ENCODE data around the gene GPRC5C.

The GPRC5C gene

DNA sequence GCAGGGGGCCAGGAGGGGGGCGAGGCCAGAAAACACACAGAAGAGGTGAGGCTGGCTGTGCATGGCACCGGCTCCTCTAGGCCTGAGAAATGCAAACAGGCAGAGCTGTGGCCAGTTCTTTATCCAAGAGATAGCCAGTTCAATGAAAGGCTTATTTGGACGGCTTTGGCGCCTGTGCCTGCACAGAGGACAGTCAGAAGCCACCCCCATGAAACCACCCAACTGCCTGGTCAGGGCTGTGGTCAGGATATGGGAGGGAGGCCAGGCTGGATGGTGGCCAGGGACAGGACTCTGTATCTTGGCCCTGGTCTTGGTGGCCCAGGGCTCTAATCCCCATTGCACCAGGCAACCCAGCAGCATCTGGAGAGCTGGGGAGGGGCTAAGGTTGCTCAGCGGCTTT, 24.5 kb upstream of the GPRC5C start:
- DNase-seq: no peak

DNA sequence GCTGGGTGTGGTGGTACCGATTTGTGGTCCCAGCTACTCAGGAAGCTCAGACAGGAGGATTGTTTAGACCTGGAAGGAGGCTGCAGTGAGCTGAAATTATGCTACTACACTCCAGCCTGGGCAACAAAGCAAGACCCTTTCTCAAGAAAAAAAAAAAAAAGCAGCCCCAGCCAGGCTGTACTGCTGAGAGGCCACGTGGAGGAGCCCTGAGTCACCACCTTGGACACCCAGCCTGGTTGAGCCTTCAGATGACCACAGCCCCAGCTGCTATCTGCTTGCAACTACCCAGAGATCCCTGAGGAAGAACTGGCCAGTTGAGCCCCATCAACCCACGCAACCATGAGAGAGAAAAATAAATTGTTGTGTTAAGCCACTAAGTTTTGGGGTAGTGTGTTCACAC, 23.6 kb upstream of the GPRC5C start:
- no peak for DNase-seq

DNA sequence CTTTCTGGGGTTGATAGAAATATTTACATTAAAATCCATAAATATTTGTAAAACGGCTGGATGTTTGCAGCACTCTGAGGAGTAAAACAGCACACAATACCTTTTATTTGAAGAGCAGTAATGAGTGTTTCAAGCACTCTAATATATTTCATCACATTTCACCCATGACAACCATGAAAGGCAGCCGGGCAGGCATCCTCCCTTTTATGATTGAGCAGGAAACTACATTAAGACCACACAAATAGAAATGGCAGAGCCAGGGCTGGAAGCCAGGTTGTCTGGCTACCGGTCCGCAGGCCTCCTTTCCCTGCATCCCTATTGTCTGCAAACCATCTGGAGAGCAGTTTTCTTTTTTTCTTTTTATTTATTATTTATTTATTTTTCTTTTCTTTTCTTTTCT, 23.1 kb upstream of the GPRC5C start:
- no peak for DNase-seq

DNA sequence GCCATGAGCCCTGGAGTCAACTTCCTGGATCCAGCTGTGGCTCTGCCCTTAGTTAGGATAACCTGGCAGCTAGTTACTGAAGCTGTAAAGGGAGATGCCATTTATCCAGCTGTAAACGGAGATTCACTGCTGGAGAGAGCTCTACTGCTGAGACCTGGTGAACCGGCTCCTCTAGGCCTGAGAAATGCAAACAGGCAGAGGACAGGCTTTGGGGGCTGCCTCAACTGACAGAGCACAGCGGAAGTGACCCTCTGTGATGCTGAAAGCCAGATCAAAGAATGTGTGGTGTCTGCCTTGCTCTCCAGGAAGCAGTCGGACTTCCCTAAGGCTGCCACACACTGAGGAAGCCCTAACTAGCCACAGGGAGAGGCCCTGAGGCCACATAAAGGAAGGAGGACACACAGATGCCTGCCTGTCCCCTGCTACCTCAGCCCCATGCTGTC, 21.9 kb upstream of the GPRC5C start:
- DNase-seq: no peak

DNA sequence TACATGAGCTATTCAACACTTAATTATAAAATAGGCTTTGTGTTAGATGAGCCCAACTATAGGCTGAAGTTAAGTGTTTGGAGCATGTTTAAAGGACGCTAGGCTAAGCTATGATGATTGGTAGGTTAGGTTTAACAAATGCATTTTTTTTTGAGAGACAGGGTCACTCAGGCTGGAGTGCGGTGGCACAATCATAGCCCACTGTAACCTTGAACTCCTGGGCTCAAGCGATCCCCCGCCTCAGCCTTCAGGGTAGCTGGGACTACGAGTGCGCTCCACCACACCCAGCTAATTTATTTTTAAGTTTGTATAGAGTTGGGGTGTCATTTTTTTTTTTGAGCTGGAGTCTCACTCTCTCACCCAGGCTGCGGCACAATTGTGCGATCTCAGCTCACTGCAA, 19.3 kb upstream of the GPRC5C start:
- no peak for DNase-seq

DNA sequence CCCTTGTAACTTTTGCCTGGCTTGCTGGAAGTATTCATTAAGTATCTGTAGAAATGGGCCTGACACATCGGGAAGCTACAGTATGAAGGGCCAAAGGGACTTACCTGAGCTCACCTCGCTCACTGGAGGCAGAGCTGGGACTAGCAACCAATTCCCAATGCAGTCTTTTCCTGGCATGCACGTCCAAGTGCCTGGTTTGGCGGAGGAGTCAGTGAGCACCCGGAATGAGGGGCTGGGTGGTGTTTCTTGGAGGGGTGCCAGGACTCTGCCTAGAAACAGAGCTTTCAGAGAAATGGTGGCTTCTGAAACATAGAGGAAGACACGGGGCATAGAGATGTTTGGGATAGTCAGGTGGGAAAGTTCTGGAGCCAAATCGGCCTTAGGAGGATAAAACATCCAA, 18.4 kb upstream of the GPRC5C start:
- no peak for DNase-seq

DNA sequence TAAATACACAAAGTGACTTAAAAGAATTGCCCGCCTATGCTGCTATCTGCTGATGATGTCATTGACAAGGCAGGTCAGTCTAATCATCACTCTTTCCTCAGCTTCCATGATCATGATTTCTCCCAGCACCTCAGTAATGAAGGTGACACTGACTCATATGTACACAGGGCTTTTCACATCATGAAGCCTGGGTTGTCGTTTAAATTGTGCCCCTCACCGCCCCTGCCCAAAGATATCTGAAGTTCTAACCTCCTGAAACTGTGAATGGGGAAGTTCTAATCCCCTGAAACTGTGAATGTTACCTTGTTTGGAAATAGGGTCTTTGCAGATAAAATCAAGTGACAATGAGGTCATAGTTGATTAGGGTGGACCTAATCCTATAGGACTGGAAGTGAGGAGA, 17.4 kb upstream of the GPRC5C start:
- DNase-seq: no peak

DNA sequence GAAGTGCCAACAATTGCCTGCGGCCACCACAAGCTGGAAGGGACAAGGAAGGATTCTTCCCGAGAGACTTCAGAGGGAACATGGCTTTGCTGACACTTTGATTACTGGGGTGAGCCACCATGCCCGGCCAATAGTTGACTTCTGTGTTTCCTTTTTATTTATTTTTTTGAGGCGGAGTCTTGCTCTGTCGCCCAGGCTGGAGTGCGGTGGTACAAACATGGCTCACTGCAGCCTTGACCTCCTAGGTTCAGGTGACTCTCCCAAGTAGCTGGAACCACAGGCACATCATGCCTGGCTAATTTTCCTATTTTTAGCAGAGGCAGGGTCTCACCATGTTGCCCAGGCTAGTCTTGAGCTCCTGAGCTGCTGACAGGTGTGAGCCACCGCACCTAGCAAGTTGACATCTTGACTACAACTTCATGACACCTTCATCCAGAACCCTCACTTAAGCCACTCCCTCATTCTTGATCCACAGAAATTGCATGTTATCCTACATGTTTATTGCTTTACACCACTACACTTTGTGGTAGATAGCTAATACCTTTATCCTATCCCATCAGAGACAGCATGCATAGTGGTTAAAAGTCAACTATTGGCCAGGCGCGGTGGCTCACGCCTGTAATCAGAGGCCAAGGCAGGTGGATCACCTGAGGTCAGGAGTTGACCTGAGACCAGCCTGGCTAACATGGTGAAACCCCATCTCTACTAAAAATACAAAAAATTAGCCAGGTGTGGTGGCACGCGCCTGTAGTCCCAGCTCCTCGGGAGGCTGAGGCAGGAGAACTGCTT, 16.1 kb upstream of the GPRC5C start:
- DNase-seq: no peak

DNA sequence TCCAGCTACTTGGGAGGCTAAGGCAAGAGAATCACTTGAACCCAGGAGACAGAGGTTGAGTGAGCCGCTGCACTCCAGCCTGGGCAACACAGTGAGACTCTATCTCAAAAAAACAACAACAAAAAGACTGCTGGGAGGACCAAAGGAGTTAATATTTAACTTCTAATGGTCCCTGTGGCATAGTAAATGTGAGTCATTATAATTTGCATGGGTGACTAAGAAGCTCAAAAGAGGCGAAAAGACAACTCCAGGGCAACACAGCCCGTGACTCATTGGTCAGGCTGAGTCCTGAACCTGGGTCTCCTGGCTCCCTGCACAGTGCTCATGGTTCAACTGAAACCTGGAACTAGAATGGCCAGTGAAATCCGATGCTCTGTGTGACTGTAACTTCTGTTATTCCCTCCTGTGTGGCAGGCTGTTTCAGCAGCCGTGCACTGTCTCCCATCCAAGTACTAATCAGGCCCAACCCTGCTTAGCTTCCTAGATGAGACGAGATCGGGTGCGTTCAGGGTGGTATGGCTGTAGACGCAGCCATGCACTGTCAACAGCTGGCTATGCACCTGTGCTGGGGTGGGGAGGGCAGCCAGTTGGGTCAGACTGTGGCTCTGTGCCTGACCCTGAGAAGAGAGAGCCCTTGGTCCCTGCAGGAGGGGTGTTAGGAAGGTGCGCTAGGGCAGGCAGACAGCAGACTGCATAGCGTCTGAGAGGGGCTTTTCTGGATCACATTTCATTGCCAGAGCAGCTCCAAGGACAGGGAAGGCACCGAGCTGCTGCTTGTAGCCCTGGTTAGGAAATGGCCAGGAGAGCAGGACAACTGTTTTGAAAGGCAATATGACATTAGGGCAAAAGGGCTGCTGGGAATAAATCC, 14.5 kb upstream of the GPRC5C start:
- DNase-seq: peak; percentile 7

DNA sequence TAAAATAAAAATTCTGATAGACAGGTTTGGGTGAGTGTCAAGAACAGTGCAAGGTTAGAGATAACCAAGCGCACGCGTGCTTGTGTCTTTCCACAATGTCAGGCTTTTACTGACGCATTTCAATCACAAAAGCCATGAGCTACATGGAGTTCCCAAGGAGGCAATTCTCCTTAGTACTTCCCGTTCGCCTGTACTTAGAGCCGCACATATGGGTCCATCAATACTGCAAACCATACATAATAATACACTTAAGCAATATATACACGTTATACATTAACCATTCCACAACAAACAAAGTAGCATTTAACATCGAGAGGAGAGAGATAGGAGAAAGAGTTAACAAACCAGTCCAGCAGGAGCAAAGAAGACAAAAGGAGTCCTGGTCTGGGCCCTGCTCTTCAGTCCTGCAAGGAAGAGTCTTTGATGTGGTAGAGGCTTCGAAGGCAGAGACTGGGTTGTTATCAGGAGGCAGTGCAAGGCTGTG, 11.9 kb upstream of the GPRC5C start:
- DNase-seq: no peak

DNA sequence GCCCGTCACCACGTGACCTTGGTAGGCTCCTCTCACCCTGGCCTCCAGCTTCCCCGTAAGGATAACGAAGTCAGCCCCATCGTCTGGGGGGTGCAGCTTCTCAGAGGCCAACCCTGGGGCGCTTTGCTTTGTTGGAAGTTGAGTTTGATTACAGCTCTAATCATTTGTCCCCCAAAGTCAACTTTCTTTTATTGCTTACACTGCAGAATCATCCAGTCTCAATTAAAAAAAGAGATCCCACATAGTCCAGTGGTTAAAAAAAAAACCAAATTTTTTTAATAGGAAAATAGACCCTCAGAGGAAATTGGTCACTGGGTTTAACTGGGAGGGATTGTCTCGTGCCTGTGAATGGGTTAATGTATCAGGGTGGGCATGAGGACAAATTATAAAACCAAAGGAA, 7.8 kb upstream of the GPRC5C start:
- no peak for DNase-seq

DNA sequence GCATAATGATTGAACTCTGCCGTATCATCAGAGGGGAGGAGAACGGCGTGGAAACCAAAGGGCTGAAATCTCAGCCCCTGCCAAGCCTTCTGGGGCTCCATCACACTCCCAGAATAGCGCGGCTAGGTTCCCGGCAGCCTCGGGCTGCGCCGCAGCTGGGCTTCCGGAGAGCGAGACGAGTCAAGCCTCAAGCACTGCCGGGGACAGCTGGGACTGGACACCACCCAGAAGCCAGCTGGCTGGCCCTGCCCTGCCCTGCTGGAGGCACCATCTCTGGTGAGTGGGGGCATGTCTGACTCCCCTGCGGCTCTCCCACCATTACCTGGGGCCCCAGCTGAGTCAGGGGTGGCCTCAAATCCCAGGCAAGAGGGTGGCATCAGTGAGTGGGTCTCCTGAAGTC, 7.2 kb upstream of the GPRC5C start:
- no peak for DNase-seq

DNA sequence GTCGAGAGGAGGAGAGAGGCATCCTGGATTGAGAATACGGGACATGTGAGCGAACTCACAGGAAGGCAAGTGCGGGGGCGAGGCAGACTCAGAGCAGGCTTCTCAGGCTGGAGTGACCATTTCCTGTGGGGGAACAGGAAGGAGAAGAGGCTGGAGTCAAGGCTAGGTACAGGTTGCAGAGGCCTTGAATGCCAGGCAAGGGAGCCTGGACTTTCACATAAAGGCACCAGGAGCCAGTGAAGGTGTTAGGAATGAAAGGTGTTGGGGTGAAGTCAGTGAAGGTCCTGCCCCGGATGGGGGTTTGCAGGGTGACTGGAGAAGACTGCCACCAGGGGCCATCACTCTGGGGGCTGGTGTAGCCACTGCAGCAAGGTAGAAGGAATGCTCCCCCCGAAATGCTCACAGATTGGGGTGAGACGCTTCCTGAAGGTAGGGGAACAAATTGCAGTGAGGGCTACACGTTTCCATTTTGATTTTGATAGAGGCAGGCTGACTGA, 5.3 kb upstream of the GPRC5C start:
- no peak for DNase-seq

DNA sequence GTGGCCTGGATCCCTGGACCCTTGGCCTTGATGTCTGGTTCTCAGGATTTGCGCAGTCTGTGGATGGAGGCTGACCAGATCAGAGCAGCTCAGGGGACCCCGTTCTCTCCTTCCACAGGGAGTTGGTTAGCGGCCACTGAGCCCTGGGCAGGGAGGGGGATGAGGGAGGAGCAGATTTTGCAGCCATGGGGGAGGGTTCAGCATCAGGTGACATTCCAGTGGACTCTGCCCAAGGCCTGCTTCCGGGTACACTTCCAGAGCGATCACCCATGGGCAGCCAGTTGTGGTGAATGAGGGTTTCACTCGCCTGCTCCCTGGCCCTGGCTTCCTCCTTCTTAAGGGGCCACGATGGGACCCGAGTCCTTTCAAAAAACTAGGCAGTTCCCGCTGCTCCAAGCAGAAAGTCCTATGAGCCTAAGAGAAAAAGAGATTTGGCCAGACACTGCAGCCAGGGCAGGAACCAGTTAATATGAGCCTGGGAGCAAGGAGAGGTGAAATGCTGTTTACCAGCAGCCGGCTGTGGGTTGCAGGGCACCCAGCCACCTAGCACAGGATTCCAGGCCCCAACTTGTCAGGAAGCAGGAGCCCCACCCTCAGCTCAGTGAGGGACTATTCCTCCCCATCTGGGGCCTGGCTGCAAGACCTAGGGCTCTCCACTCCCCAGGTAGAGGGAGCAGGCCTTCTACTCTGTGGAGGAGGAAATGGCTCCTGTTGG, 4.7 kb upstream of the GPRC5C start:
- peak; percentile 53 for DNase-seq

DNA sequence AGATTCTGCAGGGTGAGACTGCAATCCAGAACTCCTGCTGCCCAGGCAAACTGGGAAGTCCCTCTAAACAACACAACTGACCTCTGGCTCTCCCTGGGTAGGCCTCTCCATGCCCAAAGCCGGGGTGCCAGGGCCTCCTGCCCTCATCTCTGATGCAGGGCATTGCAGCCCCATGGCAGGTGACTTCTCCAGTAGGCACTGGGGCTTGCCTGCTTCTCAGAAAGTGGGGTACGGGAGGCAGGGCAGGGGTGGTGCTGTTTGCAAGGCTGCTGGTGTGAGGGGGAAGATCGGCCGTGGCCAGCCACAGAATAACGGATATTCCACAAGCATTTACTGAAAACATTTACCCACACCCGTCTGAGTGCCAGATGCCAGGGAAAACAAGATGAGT, 4.1 kb upstream of the GPRC5C start:
- no peak for DNase-seq

DNA sequence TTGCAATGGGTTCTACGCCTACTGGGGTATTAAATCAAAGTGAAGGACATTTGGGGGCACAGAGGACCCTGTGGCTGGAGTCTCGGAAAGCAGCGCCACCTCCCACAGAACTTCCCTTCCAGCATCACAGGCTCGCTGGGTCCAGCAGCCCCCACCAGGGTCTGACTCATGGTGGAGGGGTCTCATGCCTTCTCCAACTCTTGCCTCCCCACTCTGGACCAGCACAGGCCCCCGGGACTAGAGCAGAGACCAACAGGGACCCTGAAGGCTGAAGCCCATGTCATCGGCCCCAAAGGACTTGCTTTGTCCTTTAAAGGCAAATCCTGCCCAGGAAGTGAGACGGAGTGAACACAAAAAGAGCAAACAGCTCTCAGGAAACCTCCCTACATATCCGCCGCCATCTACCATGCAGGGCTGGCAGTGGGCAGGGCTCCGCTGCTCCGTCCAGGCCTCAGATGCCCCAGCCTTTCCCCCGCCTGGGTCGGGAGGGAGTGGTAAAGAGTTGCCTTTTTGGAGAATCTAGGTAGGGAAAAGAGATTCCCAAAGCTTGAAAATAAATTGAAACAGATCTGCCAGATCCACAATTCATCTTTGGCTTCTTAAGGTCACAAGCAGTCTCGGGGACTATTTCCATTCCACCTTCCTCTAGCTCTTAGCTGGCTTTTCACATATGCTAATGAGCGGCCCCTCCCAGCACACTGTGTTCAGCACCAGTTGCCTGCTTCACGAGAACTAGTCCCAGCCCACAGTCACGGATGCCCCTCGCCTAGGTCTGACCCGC, 2.1 kb upstream of the GPRC5C start:
- no peak for DNase-seq

DNA sequence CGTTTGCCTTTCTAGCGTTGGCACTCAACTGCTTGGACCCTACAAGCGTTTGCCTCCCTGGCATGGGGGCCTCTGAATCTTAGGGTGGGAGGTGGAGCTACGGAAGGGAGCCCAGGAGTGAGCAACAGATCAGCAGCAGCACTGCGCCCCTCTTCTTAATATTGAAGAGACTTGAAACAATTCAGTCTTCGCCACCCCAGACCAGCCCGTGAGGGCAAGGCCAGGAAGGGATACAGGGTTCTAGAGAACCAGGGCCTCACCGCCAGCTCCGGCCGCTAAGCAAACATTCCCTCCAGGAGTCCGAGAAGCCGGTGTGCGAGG, 1.5 kb upstream of the GPRC5C start:
- DNase-seq: no peak

DNA sequence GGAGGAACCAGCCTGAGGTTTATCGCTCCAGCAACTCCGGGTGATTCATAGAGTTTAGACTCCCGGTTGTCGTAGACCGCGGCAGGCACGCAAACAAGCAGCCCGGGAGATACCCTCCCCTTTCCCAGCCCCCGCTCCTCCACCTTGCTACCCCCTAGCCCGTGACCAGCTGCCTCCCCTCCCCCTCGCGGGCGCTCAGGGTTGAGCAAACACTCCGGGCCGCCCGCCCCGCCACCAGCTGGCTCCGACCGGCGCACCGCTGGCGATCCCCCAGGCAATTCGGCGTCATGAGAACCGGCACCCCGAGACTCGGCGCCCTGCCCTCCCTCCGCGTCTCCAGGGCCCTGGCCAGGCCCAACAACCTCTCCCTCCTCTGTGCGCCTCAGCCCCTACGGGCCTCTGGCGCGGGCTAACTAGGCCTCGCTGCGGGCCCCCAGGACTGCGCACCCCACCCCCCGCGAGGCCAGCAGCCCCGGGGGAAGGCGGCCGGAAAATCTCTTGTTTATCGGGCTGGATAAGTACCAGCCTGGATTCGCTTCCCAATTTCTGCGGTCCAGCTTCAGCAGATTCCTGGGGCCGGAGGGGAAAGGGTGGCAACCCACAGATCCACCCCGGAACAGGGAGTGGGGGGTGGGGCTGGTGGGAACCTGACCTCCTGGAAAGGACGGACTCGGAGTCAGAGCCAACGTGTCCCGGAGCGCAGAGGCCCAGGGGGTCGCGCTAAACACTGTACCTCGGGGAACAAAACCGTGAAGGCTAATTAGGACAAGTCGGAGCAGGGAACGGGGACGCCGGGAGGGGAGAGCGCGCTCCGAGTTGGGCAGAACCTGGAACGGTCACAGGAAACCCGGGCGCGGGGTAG, 951 bp upstream of the GPRC5C start:
- DNase-seq: peak; percentile 65

DNA sequence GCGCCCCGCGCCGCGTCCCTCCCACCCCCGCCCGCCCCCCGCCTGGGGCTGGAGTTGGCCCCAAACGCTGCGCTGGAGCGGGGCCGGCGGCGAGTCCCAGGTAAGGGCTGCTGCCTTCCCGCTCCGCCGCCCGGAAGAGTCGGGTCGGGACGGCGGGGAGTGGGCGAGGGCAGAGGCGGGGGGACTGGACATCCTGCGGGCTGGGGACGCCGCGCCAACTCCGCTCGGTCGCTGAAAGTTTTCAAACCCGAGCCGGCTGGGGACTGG, 469 bp downstream of the GPRC5C start:
- DNase-seq: no peak

DNA sequence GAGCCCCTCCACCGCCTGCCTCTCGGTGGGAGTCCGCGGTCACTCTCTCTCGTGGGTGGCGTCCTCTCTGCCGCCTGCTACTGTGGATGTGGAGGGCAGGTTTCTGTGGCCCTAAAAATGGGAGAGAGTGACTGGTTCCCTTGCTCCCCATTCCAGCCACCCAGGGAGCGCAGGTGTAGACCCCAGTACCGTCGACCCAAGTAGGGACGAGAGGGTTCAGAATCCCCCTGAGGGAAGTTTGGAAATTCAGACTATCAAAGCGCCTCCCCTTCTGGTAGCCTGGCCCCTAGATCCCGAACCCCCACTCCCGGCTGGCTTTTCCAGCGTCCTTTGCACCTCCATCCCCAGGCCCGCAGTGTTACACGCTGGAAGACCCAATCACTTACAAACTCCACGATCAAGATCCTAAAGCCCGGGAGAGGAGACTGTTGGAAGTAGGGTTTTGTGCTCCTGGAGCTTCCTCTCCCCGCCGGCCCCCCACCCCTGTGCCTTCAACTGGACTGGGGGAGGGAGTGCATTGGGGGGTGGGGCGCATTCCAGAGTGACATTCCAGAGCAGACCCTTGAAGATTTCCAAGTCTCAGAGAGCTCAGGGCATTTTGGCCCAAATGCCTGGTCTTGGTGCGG, 991 bp downstream of the GPRC5C start:
- DNase-seq: no peak

DNA sequence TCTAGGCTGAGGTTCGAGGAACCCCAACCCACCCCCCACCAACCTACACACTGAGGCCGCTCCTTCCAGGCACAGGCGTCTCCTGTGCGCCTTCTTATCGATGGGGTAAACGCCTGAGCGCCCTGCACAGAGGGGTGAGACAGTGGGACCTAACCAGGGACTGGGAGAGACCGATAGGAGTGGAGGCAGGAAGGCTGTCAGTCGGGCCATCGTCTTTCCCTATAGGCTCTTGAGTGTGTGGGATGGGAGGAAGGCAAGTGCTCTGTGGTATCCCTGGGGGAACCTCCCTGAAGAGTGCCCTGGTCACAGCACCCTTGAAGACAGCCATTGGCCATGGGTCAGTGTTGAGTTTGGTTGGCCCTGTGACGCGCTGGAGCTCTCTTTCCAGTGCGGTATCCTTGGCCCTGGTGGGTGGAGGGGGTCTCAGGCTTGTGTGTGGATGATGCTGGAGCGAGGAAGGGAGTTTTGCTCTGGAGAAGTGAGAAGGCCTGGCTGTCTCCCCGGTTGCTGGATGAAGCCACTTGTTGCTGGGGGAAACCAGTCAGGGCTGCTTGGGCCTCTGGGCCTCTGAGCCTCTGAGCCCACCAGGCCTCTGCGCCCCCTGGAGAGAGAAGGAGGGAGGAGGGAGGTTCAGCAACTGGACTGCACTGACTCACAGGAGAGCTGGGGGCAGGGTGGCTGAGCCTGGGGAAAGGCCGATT, 1.7 kb downstream of the GPRC5C start:
- DNase-seq: no peak

Measured in DMS 273 treated with DMSO at 0.1 percent for 48 hours (cell line).